ENCODE data around the gene C10orf62. TPM values are rescaled to one million over a fixed set of nuclear protein-coding genes. Genes with fewer than 3 reads are reported as not detected.

C10orf62 gene
- total RNA-seq, 6 donors from 2014 or later, result 0.20 to 7.3 TPM; not detected in 4

GRCh38 chr10:97597778-97598177 lies 8.3 kb downstream of the C10orf62 start:
- no peak for TF ChIP-seq POLR2AphosphoS5 (IDR thresholded peaks at IDR 0.05)
- TF ChIP-seq EP300 (IDR thresholded peaks at IDR 0.05), result no peak
- TF ChIP-seq POLR2A (IDR thresholded peaks at IDR 0.05), result no peak

GRCh38 chr10:97598407-97599271 lies 9.1 kb downstream of the C10orf62 start:
- Histone ChIP-seq H3K36me3 (no peaks in the 10 kb centered on the region), H3K27me3 (no peaks in the 10 kb centered on the region), H3K9me3 (no peaks in the 10 kb centered on the region), H3K4me1 (peaks cover 4 to 15% (median 11%) of the 10 kb centered on the region in 4 donors), H3K4me3 (no peak overlapping the region), H3K27ac (no peak overlapping the region)
- TF ChIP-seq EP300 (IDR thresholded peaks at IDR 0.05) (no peak), CTCF (IDR thresholded peaks at IDR 0.05) (no peak), POLR2AphosphoS5 (IDR thresholded peaks at IDR 0.05) (no peak), POLR2A (IDR thresholded peaks at IDR 0.05) (no peak)
- peak in 1 of 2 donors; percentile 67 for DNase-seq
- WGBS, 2 donors, result 92% methylated on average over 12 to 19 of the region's 19 CpGs
- ATAC-seq (ENCODE audit: low FRiP score in 2 of 2), result no peak

More at GRCh38 chr10:97597778-97598177, 8.3 kb downstream of the C10orf62 start:
- WGBS, 2 donors, result 46 to 79% methylated on average over 2 of the region's 2 CpGs
- no peak overlapping the region for H3K4me3 ChIP-seq
- H3K4me1 ChIP-seq, result peaks cover 4 to 15% (median 13%) of the 10 kb centered on the region in 4 donors
- no peaks in the 10 kb centered on the region for H3K36me3 ChIP-seq
- no peak for ATAC-seq (ENCODE audit: low FRiP score in 2 of 2)
- DNase-seq, result no peak
- no peaks in the 10 kb centered on the region for H3K9me3 ChIP-seq
- no peaks in the 10 kb centered on the region for H3K27me3 ChIP-seq
- peak overlapping the region in 1 of 4 donors; percentile 64 for H3K27ac ChIP-seq

DNA sequence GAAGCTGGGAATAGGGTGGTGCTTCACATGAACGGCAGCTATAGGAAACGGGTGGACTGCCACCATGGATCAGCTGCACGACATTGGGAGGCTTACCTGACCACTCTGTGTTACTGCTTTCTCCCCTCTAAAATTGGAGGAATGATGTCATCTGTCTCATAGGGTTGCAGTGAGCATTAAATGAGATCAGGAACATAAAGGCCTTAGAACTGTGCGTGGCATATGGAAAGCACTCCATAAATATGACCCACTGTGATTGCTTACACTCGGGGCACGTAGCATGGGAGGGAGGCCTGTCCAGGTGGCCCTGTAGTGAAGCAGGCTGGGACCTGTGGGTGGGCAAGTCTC lies 9.7 kb downstream of the C10orf62 start:
- ATAC-seq (ENCODE audit: low FRiP score in 2 of 2), result no peak
- WGBS, 2 donors, result 90 to 91% methylated on average over 6 of the region's 6 CpGs
- no peak overlapping the region for H3K27ac ChIP-seq

DNA sequence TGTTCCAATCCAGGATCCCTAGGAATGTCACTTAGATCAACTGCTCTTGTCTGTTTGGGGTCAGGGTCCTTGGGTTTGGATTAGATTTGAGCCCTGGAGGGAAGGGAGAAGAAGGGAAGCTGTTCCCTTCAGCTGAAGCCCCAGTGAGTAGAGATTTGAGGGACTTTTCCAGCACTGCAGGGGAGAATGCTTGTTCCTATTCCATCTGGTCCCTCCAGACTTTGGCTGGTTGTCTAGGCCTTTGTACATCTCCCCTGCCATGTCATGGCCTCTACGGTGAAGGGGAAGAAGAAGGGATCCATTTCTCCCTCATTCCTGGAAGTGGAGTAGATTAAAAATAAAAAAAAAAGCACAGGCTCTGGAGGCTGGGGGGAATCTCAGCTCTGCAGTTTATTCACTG lies 11.1 kb downstream of the C10orf62 start:
- H3K9me3 ChIP-seq, result no peaks in the 10 kb centered on the region
- H3K4me1 ChIP-seq, result peaks cover 4 to 15% (median 9%) of the 10 kb centered on the region in 4 donors
- ATAC-seq (ENCODE audit: low FRiP score in 2 of 2), result no peak
- H3K36me3 ChIP-seq, result no peaks in the 10 kb centered on the region
- no peak overlapping the region for H3K4me3 ChIP-seq
- no peaks in the 10 kb centered on the region for H3K27me3 ChIP-seq
- H3K27ac ChIP-seq, result no peak overlapping the region
- no peak for TF ChIP-seq POLR2A (IDR thresholded peaks at IDR 0.05)
- no peak for TF ChIP-seq CTCF (IDR thresholded peaks at IDR 0.05)
- no peak for TF ChIP-seq EP300 (IDR thresholded peaks at IDR 0.05)
- TF ChIP-seq POLR2AphosphoS5 (IDR thresholded peaks at IDR 0.05), result no peak
- WGBS, 2 donors, result 90 to 95% methylated on average over 1 of the region's 1 CpG
- DNase-seq, result no peak

More for the DNA sequence above, 9.7 kb downstream of the C10orf62 start:
- DNase-seq, result no peak
- TF ChIP-seq POLR2AphosphoS5 (IDR thresholded peaks at IDR 0.05) (no peak), POLR2A (IDR thresholded peaks at IDR 0.05) (no peak), EP300 (IDR thresholded peaks at IDR 0.05) (no peak), CTCF (IDR thresholded peaks at IDR 0.05) (no peak)
- Histone ChIP-seq H3K27me3 (no peaks in the 10 kb centered on the region), H3K36me3 (no peaks in the 10 kb centered on the region), H3K4me1 (peaks cover 4 to 15% (median 9%) of the 10 kb centered on the region in 4 donors), H3K9me3 (no peaks in the 10 kb centered on the region), H3K4me3 (no peak overlapping the region)

DNA sequence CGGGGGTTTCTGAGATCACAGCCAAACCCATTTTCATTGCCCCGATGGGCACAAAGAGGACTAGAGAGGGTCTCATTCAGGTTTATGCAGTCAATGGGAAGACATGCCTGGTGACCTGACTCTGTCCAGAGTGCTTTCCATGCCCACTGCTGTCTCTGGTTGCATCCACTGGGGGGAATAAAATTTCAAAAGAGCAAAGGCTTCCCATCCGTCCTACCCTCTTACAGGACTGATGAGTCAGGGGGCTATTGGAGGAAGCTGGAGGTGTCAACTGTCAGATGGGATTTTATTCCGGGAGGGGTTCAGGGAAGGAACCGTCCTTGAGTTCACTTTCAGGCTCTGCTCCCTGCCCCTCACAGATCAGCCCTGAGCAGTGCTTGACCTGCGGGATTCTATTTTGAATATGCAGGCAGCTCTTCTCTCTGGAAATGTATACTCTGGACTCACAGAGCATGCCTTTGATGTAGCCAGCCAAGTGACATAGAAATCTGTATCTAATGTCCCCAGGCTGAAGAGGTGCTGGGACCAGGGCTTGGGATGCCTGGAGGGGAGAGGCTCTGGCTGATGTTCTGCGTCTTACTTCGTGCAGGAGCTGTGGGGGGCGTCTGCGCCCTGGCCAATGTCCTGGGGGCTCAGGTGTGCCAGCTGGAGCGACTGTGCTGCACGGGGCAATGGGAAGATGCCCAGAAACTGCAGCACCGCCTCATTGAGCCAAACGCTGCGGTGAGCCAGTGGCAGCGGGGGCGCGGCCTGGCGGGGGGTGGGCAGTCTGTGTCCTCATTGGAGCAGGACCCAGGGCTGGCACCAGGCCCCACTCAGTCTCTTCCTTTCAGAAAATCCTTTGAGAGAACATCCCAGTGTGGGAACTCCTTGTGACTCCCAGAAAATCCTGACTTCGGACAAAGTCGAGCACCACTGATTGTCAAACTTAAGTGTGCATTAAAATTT lies 12.0 kb downstream of the C10orf62 start:
- no peak for TF ChIP-seq CTCF (IDR thresholded peaks at IDR 0.05)
- TF ChIP-seq POLR2AphosphoS5 (IDR thresholded peaks at IDR 0.05), result no peak
- no peak for TF ChIP-seq POLR2A (IDR thresholded peaks at IDR 0.05)
- TF ChIP-seq EP300 (IDR thresholded peaks at IDR 0.05), result no peak
- Histone ChIP-seq H3K27ac (no peak overlapping the region), H3K36me3 (no peaks in the 10 kb centered on the region), H3K4me1 (peaks cover 0 to 10% (median 5%) of the 10 kb centered on the region in 4 donors), H3K9me3 (no peaks in the 10 kb centered on the region), H3K4me3 (no peak overlapping the region), H3K27me3 (no peaks in the 10 kb centered on the region)
- 87 to 90% methylated on average over 19 to 20 of the region's 21 CpGs for WGBS, 2 donors
- ATAC-seq (ENCODE audit: low FRiP score in 2 of 2), result no peak
- DNase-seq, result peak in 1 of 2 donors; percentile 82
